ENCODE measurements around the gene PDE3A.

PDE3A gene

GRCh38 chr12:20463913-20464524, 95.7 kb downstream of the PDE3A start:
- DNase-seq = peak; percentile 50

- DNase-seq = peak; percentile 33
Measured at GRCh38 chr12:20469300-20469699, 101.0 kb downstream of the PDE3A start.

GRCh38 chr12:20469756-20470155, 101.4 kb downstream of the PDE3A start:
- DNase-seq = no peak

GRCh38 chr12:20472102-20472782, 103.9 kb downstream of the PDE3A start:
- DNase-seq = no peak

GRCh38 chr12:20473133-20473532, 104.8 kb downstream of the PDE3A start:
- DNase-seq = no peak

- DNase-seq = no peak
Measured at GRCh38 chr12:20474016-20474415, 105.7 kb downstream of the PDE3A start.

- no peak for DNase-seq
Measured at GRCh38 chr12:20474443-20474842, 106.1 kb downstream of the PDE3A start.

- DNase-seq = no peak
Measured at GRCh38 chr12:20475542-20475941, 107.2 kb downstream of the PDE3A start.

- peak; percentile 77 for DNase-seq
Measured at GRCh38 chr12:20476551-20476950, 108.2 kb downstream of the PDE3A start.

- DNase-seq = peak; percentile 74
Measured at GRCh38 chr12:20477255-20477654, 108.9 kb downstream of the PDE3A start.

GRCh38 chr12:20477672-20478071, 109.3 kb downstream of the PDE3A start:
- DNase-seq = no peak

- DNase-seq = no peak
Measured at GRCh38 chr12:20482491-20483054, 114.2 kb downstream of the PDE3A start.

- no peak for DNase-seq
Measured at GRCh38 chr12:20483776-20484175, 115.4 kb downstream of the PDE3A start.

- no peak for DNase-seq
Measured at GRCh38 chr12:20486233-20486632, 117.9 kb downstream of the PDE3A start.

- no peak for DNase-seq
Measured at GRCh38 chr12:20487519-20487918, 119.2 kb downstream of the PDE3A start.

- DNase-seq = peak; percentile 60
Measured at GRCh38 chr12:20489645-20490044, 121.3 kb downstream of the PDE3A start.

- no peak for DNase-seq
Measured at GRCh38 chr12:20490213-20490612, 121.9 kb downstream of the PDE3A start.

GRCh38 chr12:20491290-20491689, 123.0 kb downstream of the PDE3A start:
- no peak for DNase-seq

GRCh38 chr12:20492251-20492760, 124.0 kb downstream of the PDE3A start:
- DNase-seq = no peak

- DNase-seq = no peak
Measured at GRCh38 chr12:20493934-20494333, 125.6 kb downstream of the PDE3A start.

- DNase-seq = no peak
Measured at GRCh38 chr12:20494851-20495250, 126.5 kb downstream of the PDE3A start.

- DNase-seq = no peak
Measured at GRCh38 chr12:20495997-20496396, 127.7 kb downstream of the PDE3A start.

GRCh38 chr12:20497707-20498106, 129.4 kb downstream of the PDE3A start:
- no peak for DNase-seq

GRCh38 chr12:20501958-20502357, 133.6 kb downstream of the PDE3A start:
- no peak for DNase-seq

Data from eye (tissue), 1 donor.